DND-41 (cell line): ENCODE results near the gene SNTG2.

Source experiments
- CTCF ChIP-seq: IDR thresholded peaks from 2 replicates; pipeline ENCODE4 v1.5.1; 2012; ENCODE audit warnings: borderline replicate concordance, low read length, moderate library complexity, mild to moderate bottlenecking; ENCODE audit not compliant: poor library complexity, severe bottlenecking; ENCODE audit errors: extremely low read depth
- EZH2 ChIP-seq: IDR thresholded peaks from 3 replicates; pipeline ENCODE4 v1.6.1; 2012; ENCODE audit warnings: borderline replicate concordance, low read depth, mild to moderate bottlenecking, moderate library complexity, low read length, inconsistent platforms; ENCODE audit not compliant: severe bottlenecking

GRCh38 chr2:1069847-1070246, 119.2 kb downstream of the SNTG2 start:
- no peak for TF ChIP-seq CTCF
- TF ChIP-seq EZH2: no peak
